GM18517 (cell line): ENCODE results near the gene SH3D19.
A peak's percentile ranks its signal among the peaks of the same experiment; 100 is the strongest.
"Not testable (repeated sequence)": the region's sequence is repeated elsewhere in the genome, so short reads cannot be mapped to it uniquely, and the experiment has no call there.

Experiments
- ATAC-seq: cut with Tn5 transposase; IDR thresholded peaks from one replicate; pipeline ENCODE4 v1.9.1; 2021; ENCODE audit warnings: mild to moderate bottlenecking, moderate library complexity; ENCODE audit not compliant: unreplicated experiment

SH3D19 gene

GRCh38 chr4:151322161-151322560 is 3.2 kb downstream of the SH3D19 start:
- ATAC-seq: not testable (repeated sequence)

DNA sequence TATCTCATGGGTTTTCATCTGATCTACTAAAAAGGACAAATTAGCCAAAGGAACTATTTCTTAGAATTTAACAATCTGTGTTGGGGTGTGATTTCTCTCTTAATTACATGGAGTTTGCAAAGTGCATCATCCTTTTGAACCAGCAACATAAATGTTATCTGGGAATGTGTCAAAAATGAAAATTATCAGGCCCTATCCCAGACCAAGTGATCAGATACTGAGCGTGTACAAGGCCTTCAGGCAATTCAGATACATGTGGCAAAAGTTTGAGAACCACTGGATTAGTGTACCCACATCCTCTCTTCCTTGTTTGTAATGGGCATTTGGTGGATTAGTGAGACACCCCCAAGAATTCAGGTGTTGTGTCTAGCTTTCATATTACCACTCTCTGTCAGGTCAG is 3.8 kb downstream of the SH3D19 start:
- no peak for ATAC-seq

DNA sequence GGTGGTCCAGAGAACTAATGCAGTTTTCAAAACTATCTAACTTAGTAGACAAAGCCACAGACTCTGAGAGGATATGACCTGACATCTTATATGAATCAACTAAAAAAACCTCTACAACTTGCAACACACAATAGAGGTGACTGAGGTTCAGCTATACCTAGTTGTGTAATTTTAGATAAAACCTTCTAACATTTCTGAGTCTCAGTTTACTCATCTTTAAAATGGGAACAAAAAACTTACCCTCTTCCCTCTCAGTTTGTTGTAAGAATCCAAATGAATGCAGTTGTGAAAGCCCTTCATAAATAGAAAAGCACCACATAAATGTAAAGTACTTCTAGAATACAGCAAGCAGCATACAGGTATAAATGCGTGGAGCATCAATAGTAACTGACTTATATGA is 5.9 kb downstream of the SH3D19 start:
- no peak for ATAC-seq

- no peak for ATAC-seq
These were observed 6.9 kb downstream of the SH3D19 start for GRCh38 chr4:151318307-151319006.

DNA sequence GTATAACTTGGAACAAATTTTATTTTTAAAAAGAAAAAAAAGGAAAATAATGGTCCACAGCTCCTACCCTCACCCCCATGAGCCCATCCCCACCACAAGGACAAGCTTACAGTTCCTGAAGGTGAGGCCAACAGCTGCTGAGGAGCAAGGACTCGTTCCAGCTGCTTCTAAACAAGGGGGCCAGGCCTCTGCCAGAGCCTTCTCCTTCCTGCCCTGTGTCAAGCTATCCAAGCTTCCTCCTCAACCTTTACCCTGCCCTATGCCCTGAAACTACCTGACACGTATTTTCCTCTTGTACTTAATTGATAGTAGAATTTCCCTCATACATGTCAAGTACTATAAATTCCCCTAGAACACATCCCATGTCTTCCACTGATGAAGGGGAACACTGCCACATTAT is 8.8 kb downstream of the SH3D19 start:
- ATAC-seq: no peak

DNA sequence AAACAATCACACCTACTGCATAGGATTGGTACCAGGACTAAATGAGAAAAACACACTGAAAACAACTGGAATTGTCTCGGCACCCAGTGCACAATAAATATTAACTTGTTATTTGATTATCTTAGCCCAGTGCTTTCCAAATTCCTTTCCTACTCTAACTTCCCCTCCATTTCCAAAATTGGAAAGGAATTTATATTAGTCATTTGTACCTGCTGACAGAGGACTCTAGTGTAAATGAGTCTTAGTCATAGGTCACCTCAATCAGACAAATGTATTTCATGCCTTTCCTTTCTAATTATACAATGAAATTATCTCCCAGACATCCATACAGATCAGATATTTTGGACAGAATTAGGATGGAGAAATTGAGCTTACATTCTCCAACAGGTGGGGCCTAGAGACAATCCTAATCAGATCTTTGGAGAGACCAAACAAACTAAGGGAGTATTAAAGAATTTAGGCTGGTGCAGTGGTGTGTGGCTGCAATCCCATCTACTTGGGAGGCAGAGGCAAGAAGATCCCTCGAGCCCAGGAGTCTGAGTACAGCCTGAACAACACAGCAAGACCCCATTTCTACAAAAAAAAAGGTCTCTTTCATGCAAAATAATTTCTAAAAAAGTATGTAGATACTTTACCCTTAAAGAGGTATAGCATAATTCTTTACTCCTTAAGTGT is 10.1 kb downstream of the SH3D19 start:
- no peak for ATAC-seq

GRCh38 chr4:151314479-151314878 is 10.9 kb downstream of the SH3D19 start:
- ATAC-seq: no peak

DNA sequence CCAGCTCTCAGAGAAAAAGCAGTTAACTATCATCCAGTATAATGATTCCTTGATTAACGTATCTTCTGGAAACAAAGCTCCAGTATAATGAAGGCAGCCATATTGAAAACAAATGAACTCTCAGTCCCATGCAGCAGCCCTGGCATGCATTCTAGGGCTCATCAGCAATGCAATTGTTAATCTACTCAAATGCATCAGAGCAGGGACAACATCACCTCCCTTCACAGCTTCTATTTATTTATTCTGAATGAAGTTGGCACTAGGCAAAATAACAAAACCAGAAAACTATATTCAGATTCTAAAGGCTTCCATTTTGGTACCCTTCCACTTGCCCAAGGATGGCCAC is 11.4 kb downstream of the SH3D19 start:
- no peak for ATAC-seq

DNA sequence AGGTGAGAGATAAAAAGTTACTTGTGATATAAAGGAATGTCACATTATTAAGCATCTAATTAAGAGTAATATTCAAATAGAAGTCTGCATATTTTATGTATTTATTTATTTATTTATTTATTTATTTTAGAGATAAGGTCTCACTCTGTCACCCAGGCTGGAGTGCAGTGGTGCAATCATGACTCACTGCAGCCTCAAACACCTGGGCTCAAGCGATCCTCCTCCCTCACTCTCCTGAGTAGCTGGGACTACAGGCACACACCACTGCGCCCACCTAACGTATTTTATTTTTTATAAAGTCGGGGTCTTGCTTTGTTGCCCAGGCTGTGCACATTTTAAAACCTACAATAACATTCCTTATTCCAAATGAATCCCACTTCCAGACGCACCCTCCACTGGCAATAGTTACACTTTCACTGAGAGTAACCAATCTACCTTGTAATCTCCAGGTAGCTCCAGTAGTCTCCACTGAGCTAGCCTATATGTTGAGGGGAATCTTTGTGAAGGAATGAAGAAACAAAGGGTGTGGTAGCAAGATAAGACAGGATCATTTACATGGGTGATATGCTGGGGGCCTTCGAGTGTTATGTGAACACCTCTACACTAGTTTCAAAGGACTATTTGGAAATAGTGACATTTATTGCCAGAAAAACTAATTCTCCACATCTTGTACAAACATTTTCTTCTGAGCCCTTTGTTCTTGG is 11.9 kb downstream of the SH3D19 start:
- ATAC-seq: no peak

DNA sequence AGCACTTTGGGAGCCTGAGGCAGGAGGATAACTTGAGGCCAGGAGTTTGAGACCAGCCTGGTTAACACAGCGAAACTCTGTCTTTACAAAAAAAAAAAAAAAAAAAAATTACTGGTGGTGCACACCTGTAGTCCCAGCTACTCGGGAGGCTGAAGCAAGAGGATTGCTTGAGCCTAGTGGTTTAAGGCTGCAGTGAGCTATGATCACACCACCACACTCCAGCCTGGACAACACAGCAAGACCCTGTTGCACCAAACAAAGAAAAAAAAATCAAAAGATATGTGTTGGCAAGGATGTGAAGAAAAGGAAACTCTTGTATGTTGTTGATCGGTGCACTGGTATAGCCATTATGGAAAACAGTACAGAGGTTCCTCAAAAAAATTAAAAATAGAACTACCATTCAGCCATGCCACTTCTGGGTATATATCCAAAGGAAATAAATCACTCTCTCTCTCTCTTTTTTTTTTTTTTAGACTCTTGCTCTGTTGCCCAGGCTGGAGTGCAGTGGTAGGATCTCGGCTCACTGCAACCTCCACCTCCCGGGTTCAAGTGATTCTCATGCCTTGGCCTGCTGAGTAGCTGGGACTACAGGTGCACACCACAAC is 15.2 kb downstream of the SH3D19 start:
- no peak for ATAC-seq

- peak; percentile 86 for ATAC-seq
These were observed 20.6 kb downstream of the SH3D19 start for GRCh38 chr4:151304755-151305154.

- no peak for ATAC-seq
These were observed 21.2 kb downstream of the SH3D19 start for GRCh38 chr4:151304226-151304625.

DNA sequence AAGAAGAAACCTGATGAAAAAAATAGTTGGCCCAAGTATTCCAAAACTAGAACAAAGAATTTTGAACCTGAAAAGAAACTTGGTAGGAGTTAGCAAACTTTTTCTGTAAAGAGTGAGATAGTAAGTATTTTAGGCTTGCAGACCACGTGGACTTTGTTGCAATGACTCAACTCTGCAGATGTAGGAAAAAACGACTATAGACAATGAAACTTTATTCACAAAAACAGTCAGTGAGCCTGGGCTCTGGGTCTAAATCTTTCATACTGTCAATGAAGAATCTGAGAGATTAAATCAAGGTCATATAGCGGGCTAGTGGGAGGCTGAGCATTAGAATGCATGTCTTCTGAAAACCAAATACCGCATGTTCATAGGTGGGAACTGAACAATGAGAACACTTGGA is 23.0 kb downstream of the SH3D19 start:
- no peak for ATAC-seq

DNA sequence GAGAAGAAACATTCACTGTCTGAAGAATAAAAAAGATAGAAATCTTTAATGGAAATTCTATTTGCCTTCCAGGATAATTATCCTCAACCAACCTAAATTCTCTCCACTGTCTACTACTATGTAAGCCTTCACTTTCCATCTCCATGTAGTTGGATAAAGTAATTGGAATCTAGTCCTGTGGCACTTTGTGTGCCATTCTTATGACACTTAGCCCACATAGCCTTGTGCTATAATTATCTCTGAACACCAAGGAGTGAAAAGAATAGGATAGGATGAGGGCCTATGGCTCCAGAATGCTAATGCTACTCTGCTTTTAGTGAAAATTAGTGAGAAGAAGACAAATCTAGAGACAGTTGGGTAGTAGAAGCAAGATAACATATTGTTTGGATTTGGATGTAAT is 28.2 kb downstream of the SH3D19 start:
- no peak for ATAC-seq

DNA sequence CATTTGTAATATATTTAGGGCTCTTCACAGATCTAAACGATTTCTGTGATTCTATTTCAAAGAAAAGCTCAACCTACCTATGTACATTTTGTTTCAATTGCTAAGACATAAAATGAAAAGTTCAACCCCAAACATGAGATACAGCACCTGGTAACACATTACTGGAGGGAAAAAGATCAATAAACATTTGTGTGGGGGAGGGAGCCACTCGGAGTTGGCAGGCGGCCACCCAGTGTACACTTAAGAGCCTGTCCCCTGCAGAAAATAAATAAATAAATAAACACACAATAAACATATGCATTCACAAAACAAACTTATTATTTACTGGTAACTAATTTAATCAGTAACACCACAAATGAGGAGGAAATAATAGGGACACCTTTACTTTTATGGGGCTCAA is 29.2 kb downstream of the SH3D19 start:
- no peak for ATAC-seq

DNA sequence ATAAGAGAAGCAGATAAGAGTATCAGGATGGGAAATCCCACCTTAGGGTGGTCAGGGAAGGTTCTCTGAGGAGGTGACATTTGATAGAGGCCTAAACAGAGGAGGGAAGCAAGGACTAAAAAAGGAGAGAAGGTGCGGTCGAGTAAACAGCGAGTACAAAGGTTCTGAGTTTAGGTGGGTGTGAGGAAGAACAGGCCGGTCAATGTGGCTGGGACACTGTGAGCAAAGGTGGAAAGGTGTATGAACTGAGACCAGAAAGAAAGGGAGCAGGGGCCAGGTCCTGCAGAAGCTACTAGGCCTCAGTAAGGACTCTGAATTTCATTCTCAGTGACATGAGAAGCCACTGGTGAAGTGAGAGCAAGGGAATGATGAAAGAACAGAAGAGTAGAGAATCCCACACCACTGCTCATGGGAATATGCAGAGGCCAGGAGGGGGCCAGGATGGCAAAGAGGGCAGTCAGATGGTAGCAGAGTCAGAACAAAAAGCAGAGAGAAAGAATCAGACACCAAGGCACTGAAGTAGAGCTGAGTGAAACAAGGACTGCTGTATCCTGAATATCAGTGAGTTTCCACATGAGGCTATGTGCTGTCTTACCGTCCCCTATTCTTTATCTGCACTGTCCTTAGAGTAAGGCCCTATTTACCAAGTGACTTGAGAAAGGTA is 30.4 kb downstream of the SH3D19 start:
- no peak for ATAC-seq

GRCh38 chr4:151292038-151292437 is 33.4 kb downstream of the SH3D19 start:
- ATAC-seq: no peak

DNA sequence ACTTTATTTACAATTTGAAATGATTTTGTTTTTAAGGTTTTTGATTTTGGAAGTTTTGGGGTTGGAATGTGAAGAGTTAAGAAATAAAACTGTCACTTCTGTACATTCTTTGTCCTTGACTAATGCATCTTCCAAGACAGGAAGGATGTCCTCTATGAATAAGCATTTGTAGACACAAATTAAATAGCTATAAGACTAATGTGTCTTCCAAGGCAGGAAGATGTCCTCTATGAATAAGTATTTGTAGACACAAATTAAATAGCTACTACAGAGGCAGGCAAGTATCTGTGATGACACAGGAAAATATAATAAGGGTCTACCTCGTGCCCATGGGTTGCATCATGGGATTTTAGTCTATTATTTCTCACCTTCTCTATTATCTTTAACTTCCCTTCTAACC is 33.9 kb downstream of the SH3D19 start:
- ATAC-seq: no peak

- no peak for ATAC-seq
These were observed 38.0 kb downstream of the SH3D19 start for GRCh38 chr4:151287409-151287808.

- ATAC-seq: no peak
These were observed 40.7 kb downstream of the SH3D19 start for GRCh38 chr4:151284534-151285245.
